ELF-1 (cell line): ENCODE data around the gene FNIP2.

Experiments
- DNase-seq: peaks from one replicate; pipeline ENCODE4 v3.0.0-alpha.2; 2016; ENCODE audit warnings: low read depth, low spot score

The FNIP2 gene

GRCh38 chr4:158837527-158838141, 68.8 kb downstream of the FNIP2 start:
- no peak for DNase-seq

GRCh38 chr4:158840131-158840530, 71.3 kb downstream of the FNIP2 start:
- no peak for DNase-seq

- DNase-seq, result no peak
Observed at GRCh38 chr4:158841540-158841939, 72.7 kb downstream of the FNIP2 start.

DNA sequence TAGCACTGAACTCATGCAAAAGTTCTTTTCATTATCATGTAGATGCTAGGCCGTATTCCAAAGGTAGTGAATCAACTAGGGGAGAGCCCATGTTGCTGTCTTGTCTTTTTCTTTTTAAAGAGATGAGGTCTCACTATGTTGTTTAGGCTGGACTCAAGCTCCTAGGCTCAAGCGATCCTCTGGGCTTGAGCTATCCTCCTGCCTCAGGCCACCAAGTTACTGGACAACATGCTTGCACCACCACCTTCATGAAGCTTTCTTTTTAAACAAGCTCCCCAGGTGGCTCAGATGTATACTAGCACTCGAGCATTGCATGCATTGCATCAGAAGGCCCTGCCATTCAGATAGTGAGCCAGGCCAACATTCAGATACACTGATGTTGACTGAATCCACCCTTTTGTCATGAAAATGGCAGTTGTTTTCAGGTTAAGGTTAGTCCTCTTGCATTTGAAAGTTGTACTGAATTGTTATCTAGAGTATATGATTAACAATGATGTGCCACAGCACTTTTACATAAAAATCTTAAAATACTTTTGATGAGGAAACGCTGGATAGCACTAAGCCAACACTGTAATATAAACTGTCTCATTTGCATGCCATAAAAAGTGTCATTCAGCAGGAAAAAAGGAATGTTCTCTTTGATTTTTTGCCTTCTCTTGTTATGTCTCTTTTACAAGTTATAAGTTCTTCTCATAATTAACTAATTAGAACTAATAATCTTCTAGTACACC, 76.7 kb downstream of the FNIP2 start:
- peak; percentile 73 for DNase-seq

- DNase-seq, result no peak
Observed at GRCh38 chr4:158847535-158847934, 78.7 kb downstream of the FNIP2 start.

GRCh38 chr4:158849681-158850080, 80.9 kb downstream of the FNIP2 start:
- no peak for DNase-seq

DNA sequence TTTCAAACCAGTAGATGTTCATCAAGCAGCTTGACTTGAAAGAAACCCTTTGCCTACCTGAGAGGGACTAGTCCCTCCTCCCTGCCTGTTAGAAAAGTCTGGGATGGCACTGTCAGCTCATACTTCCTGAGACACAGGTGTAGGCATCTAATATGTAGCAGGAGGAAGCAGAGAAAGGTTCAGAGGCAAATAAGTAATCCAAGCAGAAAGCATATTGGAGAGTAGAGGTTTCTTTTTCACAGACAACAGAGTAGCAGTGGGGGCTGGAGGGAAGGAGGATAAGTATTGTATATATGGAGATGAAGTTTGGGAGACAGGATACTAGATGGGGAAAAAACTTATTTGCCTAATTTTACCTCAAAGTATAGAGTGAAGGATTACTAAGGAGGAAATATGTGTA, 81.5 kb downstream of the FNIP2 start:
- DNase-seq, result no peak

DNA sequence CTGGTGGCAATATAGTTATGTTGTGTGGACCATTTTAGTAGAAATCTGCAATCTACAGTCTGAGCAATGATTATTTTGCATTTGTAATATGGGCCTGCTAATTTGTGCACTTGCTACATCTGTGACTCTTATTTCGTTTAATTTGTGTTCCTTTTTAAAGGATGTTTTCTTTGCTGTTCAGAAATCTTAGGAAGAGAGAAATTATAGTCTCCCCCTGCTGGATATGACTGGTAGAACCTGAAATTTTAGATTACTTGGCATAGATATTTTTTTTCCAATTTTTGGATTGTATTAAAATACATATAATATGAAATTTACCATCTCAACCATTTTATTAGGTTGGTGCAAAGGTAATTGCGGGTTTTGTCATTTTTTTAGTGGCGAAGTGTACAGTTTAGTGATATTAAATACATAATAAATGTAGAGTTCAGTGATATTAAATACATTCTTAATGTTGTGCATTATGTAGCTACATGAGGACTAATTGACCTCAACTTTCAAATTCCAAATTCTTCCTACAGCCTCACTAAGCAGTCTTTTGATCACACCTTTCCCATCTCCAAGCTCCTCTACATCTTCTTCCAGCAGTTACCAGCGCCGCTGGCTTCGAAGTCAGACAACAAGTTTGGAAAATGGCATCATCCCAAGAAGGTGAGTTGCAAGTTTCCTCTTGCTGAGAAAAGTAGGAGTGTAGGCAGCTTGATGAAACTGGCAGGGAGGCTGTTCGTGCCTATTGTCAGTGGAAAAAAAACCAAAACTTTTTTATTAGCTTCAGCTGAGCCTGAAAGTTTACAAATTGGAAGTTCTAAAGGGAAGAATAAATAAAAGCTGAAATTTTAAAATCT, 82.2 kb downstream of the FNIP2 start:
- DNase-seq, result no peak

DNA sequence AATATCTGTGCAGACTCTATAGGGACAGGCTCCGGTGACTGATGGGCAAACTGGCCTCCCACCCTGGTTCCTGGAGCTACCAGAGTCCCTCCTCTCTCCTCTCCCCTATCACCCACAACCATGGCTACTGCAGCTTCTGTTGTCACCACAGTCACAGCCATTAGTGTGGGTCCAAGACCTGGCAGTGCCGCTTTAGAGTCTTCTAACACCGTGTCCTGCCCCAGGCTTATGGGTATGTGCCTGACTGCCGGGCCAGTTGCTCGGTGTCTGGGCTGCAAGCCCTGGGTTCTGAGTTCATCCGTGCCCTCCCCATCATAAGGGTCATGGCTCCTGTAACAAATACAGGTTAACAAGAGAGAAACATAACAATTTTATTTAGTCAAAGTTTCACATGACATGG, 85.4 kb downstream of the FNIP2 start:
- DNase-seq, result no peak

- DNase-seq, result no peak
Observed at GRCh38 chr4:158856852-158857251, 88.0 kb downstream of the FNIP2 start.

GRCh38 chr4:158857951-158858350, 89.1 kb downstream of the FNIP2 start:
- DNase-seq, result no peak

- DNase-seq, result no peak
Observed at GRCh38 chr4:158858410-158859199, 89.8 kb downstream of the FNIP2 start.

DNA sequence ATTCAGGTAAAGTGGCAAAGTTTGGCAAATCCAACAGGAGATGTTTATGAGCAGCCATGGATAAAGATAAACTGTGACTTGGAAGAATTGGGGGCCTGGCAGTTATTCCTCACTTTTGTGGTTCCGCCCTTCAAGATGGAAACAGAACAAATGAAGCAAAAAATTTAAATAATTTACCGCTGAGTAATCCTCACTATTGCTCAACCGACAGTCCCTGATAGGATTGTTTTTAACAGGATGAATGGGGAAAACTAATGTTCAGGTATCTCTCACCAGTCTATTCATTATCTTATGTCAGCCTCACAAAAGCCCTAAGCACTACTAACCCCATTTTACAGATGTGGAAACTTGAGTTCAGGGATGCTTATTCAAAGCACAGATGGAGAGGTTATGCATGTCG, 90.8 kb downstream of the FNIP2 start:
- no peak for DNase-seq

- no peak for DNase-seq
Observed at GRCh38 chr4:158860856-158861255, 92.0 kb downstream of the FNIP2 start.

GRCh38 chr4:158861281-158861680, 92.5 kb downstream of the FNIP2 start:
- no peak for DNase-seq

DNA sequence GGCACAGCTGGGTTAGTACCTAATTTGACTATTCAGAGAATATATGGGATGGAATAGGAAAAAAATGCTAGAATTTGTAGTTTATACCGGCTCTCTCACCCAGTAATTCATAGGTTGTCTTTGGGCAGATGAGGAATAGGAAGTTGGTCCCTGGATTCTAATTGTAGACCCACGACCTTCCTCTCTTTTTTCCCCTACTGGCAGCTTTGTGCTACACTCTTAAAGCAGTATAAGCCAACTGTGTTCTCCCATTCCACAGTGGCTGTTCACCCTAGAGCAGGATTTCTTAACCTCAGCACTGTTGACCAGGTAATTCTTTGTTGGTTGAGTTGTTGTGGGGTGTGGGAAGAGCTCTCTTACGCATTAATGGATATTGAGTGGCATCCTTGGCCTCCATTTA, 92.9 kb downstream of the FNIP2 start:
- no peak for DNase-seq

DNA sequence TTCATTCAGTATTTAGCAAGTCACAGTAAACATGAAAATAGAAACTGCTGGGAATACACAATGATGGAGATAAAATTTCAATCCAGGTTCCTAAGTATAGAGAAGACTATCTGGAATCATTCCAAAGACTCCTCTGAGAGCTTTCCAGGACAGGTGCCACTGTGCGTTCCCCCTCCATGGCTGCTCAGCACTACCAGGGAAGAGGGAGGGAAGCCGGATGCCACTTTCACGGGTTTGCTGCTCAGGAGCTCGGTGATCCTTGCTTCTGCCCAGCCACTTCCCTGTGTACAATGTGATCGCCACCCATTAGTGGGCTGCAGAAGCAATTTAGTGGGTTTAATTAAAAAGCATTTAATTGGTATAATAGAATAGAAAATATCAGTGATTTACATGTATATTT, 94.5 kb downstream of the FNIP2 start:
- no peak for DNase-seq

GRCh38 chr4:158865520-158866177, 96.8 kb downstream of the FNIP2 start:
- no peak for DNase-seq

DNA sequence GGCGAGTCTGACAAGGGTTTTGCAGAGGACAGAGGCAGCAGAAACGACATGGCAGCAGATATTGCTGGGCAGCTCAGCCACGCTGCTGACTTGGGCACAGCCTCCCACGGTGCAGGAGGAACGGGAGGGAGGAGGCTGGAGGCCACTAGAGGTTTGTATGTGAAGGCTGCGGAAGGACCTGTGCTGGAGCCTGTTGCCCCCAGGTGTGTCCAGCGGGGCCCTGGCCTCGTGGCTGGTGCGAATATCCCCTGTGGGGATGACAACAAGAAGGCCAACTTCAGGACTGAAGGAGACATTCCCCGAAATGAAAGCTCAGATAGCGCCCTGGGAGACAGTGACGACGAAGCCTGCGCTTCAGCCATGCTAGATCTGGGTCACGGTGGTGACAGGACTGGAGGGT, 100.2 kb downstream of the FNIP2 start:
- DNase-seq, result no peak

DNA sequence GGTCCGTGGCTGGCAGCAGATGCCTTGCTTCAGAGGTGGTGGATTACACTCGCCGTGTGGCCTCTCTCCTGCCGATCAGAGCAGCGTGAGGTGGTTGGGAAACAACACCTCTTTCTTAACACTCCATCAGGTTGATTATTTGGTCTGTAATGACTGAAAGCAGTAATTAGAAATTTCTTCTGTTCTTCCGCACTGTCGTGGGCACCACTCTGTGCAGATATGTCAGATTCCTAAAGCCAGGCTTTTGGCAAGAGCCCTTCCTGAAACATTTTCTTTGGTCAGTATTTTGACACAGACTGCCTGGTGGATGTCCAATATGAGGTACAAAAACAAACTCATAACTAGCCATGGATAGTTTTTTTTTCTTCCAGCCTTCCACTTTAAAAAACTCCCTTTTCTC, 100.9 kb downstream of the FNIP2 start:
- DNase-seq, result no peak

- no peak for DNase-seq
Observed at GRCh38 chr4:158870282-158870625, 101.4 kb downstream of the FNIP2 start.
